KOPT-K1 (cell line): ENCODE results near the gene CMC1.

ENCODE experiments used
- H3K27ac ChIP-seq: fragments of 200-600 bp; sonication (generic); 2 replicates; pipeline ENCODE4 v1.5.1; 2016; ENCODE audit warnings: antibody characterized with exemption, mild to moderate bottlenecking, low read depth, low read length; ENCODE audit not compliant: poor library complexity, severe bottlenecking
- H3K36me3 ChIP-seq: fragments of 200-600 bp; sonication (generic); 2 replicates; pipeline ENCODE4 v1.5.1; 2017; ENCODE audit warnings: antibody characterized with exemption, mild to moderate bottlenecking, low read length, moderate library complexity; ENCODE audit not compliant: insufficient read depth
- H3K9me3 ChIP-seq: fragments of 200-600 bp; sonication (generic); 2 replicates; pipeline ENCODE4 v1.5.1; 2017; ENCODE audit warnings: antibody characterized with exemption, low read length, mild to moderate bottlenecking; ENCODE audit not compliant: insufficient read depth, poor library complexity, severe bottlenecking

The CMC1 gene

GRCh38 chr3:28308196-28308595 lies 66.8 kb downstream of the CMC1 start:
- no peaks in the 10 kb centered on the region for H3K36me3 ChIP-seq
- H3K27ac ChIP-seq: no peak overlapping the region
- H3K9me3 ChIP-seq: no peaks in the 10 kb centered on the region

- Histone ChIP-seq H3K36me3 (peaks cover 21% of the 10 kb centered on the region; the same call in 1 of the 2 replicates), H3K9me3 (no peaks in the 10 kb centered on the region), H3K27ac (no peak overlapping the region)
These were observed 74.3 kb downstream of the CMC1 start for GRCh38 chr3:28315711-28316110.

- Histone ChIP-seq H3K27ac (no peak overlapping the region), H3K9me3 (no peaks in the 10 kb centered on the region), H3K36me3 (peaks cover 25% of the 10 kb centered on the region; the same call in 1 of the 2 replicates)
These were observed 74.8 kb downstream of the CMC1 start for GRCh38 chr3:28316226-28316625.

- Histone ChIP-seq H3K9me3 (no peaks in the 10 kb centered on the region), H3K36me3 (peaks cover 34% of the 10 kb centered on the region), H3K27ac (no peak overlapping the region)
These were observed 76.1 kb downstream of the CMC1 start for GRCh38 chr3:28317438-28318022.

- Histone ChIP-seq H3K27ac (no peak overlapping the region), H3K9me3 (no peaks in the 10 kb centered on the region), H3K36me3 (peaks cover 66% of the 10 kb centered on the region)
These were observed 79.6 kb downstream of the CMC1 start for GRCh38 chr3:28320981-28321380.

- Histone ChIP-seq H3K27ac (no peak overlapping the region), H3K9me3 (no peaks in the 10 kb centered on the region), H3K36me3 (peaks cover 66% of the 10 kb centered on the region)
These were observed 81.0 kb downstream of the CMC1 start for GRCh38 chr3:28322464-28322863.

GRCh38 chr3:28326458-28326926 lies 85.1 kb downstream of the CMC1 start:
- peaks cover 63% of the 10 kb centered on the region for H3K36me3 ChIP-seq
- peak overlapping the region; percentile 69 for H3K27ac ChIP-seq
- H3K9me3 ChIP-seq: no peaks in the 10 kb centered on the region

GRCh38 chr3:28328188-28329151 lies 87.1 kb downstream of the CMC1 start:
- peaks cover 64% of the 10 kb centered on the region for H3K36me3 ChIP-seq
- H3K27ac ChIP-seq: peak overlapping the region; percentile 69
- H3K9me3 ChIP-seq: no peaks in the 10 kb centered on the region

- Histone ChIP-seq H3K36me3 (peaks cover 76% of the 10 kb centered on the region), H3K9me3 (no peaks in the 10 kb centered on the region), H3K27ac (no peak overlapping the region)
These were observed 93.1 kb downstream of the CMC1 start for GRCh38 chr3:28334552-28334951.

- H3K9me3 ChIP-seq: no peaks in the 10 kb centered on the region
- peak overlapping the region; percentile 24 for H3K27ac ChIP-seq
- peaks cover 77% of the 10 kb centered on the region for H3K36me3 ChIP-seq
These were observed 93.8 kb downstream of the CMC1 start for GRCh38 chr3:28335246-28335645.

GRCh38 chr3:28337230-28337629 lies 95.8 kb downstream of the CMC1 start:
- H3K9me3 ChIP-seq: no peaks in the 10 kb centered on the region
- H3K36me3 ChIP-seq: peaks cover 61% of the 10 kb centered on the region
- no peak overlapping the region for H3K27ac ChIP-seq

GRCh38 chr3:28343144-28343543 lies 101.7 kb downstream of the CMC1 start:
- peaks cover 24% of the 10 kb centered on the region for H3K36me3 ChIP-seq

GRCh38 chr3:28345690-28346089 lies 104.3 kb downstream of the CMC1 start:
- H3K9me3 ChIP-seq: no peaks in the 10 kb centered on the region
- no peaks in the 10 kb centered on the region; the same call in 1 of the 2 replicates for H3K36me3 ChIP-seq
- H3K27ac ChIP-seq: no peak overlapping the region

More at GRCh38 chr3:28343144-28343543, 101.7 kb downstream of the CMC1 start:
- Histone ChIP-seq H3K9me3 (no peaks in the 10 kb centered on the region), H3K27ac (no peak overlapping the region)

- Histone ChIP-seq H3K36me3 (0 out of 2 replicates have a peak, but pooled peaks cover 8% of the 10 kb centered on the region), H3K27ac (peak overlapping the region; percentile 95), H3K9me3 (peaks cover 10% of the 10 kb centered on the region)
These were observed 106.2 kb downstream of the CMC1 start for GRCh38 chr3:28347374-28348264.
